GM12891 (cell line): Measurements from ENCODE around the gene AGT. TPM values are rescaled to one million over a fixed set of nuclear protein-coding genes. Genes with fewer than 3 reads are reported as not detected.

Source experiments
- DNase-seq: peaks from one replicate; pipeline ENCODE4 v3.0.0; 2011; ENCODE audit warnings: low spot score; ENCODE audit not compliant: insufficient read length
- FAIRE-seq: peaks from 2 replicates; lab custom pipeline; 2011; peaks lifted over from hg19 to GRCh38; lab: Jason Lieb, UNC
- PAX5 ChIP-seq: IDR thresholded peaks from 2 replicates; pipeline ENCODE4 v1.6.1; 2011; ENCODE audit warnings: low read length, moderate library complexity, mild to moderate bottlenecking; ENCODE audit not compliant: insufficient read depth, severe bottlenecking
- POLR2A ChIP-seq: IDR thresholded peaks from 2 replicates; pipeline ENCODE4 v1.6.1; 2011; ENCODE audit warnings: low read depth, low read length, control low read depth
- POLR2AphosphoS5 ChIP-seq: IDR thresholded peaks from 2 replicates; pipeline ENCODE4 v1.6.1; 2011; ENCODE audit warnings: low read depth, low read length, control low read depth
- POU2F2 ChIP-seq: IDR thresholded peaks from 2 replicates; pipeline ENCODE4 v1.6.1; 2011; ENCODE audit warnings: low read depth, mild to moderate bottlenecking, control low read depth, low read length, moderate library complexity
- SPI1 ChIP-seq: IDR thresholded peaks from 2 replicates; pipeline ENCODE4 v1.6.1; 2011; ENCODE audit warnings: low read depth, low read length, control low read depth
- TAF1 ChIP-seq: IDR thresholded peaks from 2 replicates; pipeline ENCODE4 v1.6.1; 2011; ENCODE audit warnings: low read depth, low read length, control low read depth
- polyA plus RNA-seq: library from polyadenylated mRNA; unstranded; fragments of >200 nt; gene quantifications from one replicate; pipeline ENCODE4 v1.2.1, GENCODE V29; 2012; ENCODE audit warnings: low read depth, missing spikeins, inconsistent platforms; ENCODE audit not compliant: missing spikeins

The AGT gene
- not detected for polyA plus RNA-seq

DNA sequence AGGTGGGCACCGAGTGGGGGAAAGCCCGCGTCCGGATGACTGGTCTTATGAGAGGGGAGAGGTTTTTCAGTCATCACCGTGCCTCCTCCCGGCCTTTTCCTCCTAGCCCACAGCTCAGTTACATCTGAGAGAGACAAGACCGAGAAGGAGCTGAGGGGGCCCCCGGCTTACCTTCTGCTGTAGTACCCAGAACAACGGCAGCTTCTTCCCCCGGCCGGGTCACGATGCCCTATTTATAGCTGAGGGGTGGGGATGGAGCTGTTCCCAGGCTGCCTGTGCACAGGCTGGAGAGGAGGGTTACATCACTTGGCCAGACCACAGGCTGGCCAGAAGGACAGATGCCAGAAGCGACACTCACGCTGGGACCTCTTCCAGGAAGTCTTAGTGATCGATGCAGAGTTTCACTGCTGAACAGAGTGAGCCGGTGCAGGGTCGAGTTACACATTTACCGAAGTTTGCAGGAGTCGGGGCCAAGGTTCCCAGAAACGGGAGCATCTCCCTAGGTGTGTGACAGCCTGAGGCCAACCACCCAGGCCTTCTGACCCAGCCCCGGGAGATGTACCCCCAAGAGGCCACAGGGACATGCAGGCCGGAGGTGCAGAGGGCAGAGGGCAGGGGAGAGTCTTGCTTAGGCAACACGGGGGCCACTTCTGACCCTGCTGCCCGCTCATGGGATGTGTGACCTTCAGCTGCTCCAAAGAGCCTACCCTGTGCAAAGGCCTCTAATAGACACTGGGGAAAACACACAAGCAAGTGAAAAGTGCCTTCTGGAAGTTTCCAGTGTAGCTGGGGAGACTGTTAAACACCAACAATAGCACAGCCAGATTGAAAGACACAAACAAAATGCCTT is at the start of gene AGT:
Gene AGT (minus strand): TSS at position 208 of the 850 bp plus-strand sequence. CDS start 3,299 bp downstream, outside the sequence.
- FAIRE-seq (no peak), DNase-seq (no peak)
- no peak for TF ChIP-seq POLR2AphosphoS5
- no peak for TF ChIP-seq POLR2A
- no peak for TF ChIP-seq TAF1
- no peak for TF ChIP-seq POU2F2
- TF ChIP-seq SPI1: no peak
- no peak for TF ChIP-seq PAX5

DNA sequence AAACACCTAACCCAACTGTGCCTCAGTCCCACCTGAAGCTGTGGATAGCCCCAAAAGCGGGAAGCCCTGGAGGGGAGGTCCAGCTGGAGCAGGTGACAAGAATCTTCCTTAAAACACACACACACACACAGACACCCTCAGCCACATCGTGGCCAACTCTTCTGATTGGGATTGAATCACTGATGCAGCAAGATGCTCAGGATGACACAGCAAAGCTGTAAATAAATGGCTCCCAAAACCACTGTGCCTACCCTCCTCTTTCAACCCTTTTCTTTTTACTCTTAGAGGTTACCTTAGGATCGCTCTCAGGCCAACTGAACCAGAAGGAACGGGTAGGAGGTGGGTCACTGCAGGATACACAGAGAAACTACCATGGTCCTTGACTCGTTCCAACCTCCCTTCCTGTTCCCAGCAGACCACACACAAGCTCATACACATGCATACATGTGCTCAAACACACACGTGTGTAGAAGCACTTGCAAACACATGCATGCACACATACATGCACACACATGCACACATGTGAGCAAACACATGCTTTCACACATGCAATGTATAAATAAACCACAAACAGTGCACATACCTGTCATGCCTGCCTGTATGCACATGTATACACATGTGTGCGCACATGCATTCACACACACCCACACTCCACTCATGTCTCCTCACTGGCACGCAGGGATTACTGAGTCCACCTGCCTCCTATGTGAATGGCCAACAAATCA is 47.7 kb upstream of the AGT start:
- FAIRE-seq (no peak), DNase-seq (no peak)
- no peak for TF ChIP-seq TAF1
- no peak for TF ChIP-seq POU2F2
- no peak for TF ChIP-seq POLR2AphosphoS5
- TF ChIP-seq PAX5: no peak
- TF ChIP-seq POLR2A: no peak
- TF ChIP-seq SPI1: no peak

DNA sequence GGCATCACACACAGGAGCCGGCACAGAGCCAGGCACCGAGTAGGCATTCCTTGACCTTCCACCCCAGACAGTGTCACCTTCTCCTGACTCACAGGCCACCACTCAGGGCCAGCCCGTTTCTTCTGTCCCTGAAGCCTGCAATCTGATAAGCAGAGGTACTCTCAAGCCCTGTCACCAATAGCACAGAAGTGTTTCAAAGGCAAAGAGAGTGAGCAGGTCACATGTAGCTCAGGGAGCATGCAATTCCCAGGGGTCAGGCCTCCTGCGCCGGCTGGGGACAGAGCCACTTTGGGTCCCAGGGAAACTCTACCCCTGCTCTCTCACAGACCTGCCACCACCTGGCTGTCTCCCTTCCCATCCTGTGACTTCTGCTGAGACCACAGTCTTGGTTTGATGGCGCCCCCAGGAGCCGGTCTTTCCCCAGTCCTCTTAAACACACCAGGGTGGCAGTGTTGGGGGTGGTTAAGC is 46.5 kb upstream of the AGT start:
- FAIRE-seq (no peak), DNase-seq (no peak)
- TF ChIP-seq POU2F2 (no peak), TAF1 (no peak), POLR2A (no peak), POLR2AphosphoS5 (no peak), PAX5 (no peak), SPI1 (no peak)

DNA sequence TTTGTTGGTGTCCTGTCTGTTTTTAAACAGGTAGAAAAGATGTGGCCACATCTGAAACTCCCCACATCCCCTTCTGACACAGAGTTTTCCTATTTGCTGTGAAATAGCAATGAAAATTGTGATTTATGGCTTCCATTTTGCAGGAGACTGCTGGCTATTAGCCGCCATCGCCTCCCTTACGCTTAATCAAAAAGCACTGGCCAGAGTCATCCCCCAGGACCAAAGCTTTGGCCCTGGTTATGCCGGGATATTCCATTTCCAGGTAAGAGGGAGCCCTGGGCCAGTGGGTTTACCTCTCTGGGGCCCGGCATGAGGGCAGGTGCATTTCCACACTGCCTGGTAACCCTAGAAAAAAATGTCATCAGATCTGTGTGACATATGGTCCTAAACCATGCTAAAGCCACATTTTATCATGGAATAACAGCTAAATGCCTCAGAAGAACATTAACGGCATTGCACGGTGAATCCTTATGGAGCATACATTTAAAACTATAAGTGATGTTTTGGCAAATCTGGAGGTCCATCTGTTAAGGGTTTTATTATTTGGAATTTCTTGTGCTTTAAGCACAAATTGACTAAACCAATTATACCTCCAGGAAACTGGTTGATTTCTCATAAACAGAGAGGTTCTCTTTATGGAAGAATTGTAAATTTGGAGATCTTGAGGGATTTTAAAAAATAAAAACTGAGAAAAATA is 45.6 kb upstream of the AGT start:
- FAIRE-seq (no peak), DNase-seq (no peak)
- peak; percentile 50 for TF ChIP-seq SPI1
- TF ChIP-seq POU2F2: no peak
- TF ChIP-seq PAX5: no peak
- no peak for TF ChIP-seq POLR2AphosphoS5
- no peak for TF ChIP-seq TAF1

DNA sequence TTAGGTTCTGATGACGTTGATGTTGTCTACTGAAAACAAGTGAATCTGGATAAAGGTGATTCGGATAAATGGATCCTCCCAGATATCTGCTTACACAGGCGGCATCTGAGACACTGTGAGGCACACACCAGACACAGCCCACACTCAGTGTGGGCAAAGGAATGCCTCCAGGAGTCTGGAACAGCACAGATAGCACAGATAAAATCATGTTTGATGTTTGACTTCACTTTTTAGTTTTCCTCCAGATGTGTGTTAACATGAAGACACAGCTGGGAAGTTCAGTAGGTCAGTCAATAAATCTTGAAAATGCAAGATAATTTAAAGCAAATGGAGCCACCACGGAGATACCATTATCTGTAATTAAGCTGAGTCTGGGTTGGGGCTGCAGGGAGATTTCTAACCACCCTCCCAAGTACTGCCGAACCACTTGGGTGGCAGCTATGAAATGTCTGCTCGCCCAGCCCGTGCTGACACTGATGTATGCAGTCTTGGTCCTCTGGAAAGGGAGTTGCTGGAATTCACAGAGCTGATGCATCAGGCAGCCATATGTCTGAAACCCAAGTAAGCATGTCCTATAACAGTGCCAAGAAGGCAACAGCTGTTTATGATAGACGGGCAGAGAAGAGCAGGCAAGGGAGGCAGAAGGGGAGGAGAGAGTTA is 44.9 kb upstream of the AGT start:
- TF ChIP-seq POLR2AphosphoS5 (no peak), PAX5 (no peak), SPI1 (no peak), TAF1 (no peak), POLR2A (no peak), POU2F2 (no peak)
- FAIRE-seq (no peak), DNase-seq (no peak)

DNA sequence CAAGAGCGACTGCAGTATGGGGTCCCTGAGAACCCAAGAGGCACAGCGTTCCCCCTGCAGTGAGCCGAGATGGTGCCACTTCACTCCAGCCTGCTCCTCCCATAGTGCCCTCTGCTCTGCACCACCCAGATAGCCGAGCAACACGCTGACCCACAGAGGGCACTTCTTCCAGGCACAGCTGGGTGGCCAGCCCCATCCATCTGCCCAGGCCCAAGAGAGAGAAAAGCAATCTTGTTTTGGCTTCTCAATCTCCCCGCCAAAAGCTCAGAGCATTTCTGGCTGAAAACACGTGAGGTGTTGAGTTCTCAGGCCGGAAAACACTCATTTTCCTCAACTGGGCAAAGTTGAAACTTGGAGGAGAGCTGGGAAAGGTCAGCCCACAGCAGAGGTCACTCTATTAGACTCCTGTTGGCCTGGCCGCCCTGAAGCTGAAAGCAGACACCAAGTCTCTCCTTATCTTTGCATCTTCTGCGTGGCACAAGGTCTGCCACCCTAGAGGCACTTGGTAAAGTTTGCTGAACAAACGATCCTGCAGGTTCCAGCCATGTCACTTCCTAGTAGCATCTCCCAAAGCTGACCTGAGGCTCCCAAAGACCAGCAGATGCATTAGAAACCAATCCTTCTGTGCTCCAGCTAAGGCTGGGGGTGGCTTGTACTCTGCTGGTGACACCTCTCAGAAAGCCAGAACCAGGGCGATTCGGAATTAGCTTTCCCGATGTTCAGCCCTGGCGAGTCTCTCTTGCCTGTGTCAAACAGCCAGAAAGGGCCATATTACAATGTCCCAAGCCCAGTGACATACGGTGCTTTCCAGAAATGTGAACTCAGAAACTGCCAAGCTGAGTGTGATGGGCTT is 44.2 kb upstream of the AGT start:
- FAIRE-seq (no peak), DNase-seq (no peak)
- TF ChIP-seq POLR2A (no peak), POU2F2 (no peak), PAX5 (no peak), POLR2AphosphoS5 (no peak), SPI1 (no peak), TAF1 (no peak)

DNA sequence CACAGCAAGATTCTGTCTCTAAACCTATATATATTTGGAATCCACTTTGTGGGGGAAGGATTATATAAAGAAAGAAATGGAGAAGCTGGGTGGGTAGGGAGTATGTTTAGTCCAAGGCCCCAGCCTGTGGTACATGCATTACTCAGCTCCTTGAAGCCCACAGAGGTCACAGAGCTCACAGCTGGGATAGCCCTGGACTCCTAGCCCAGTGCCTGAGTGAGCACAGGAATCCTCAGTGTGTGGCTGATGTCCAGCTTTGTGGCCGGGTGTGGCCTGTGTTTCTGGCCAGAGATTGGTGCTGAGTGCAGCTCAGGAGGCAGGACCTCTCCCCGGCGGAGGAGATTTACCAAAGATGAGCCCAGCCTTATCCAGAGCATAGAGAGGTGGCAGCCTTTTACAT is 40.9 kb upstream of the AGT start:
- TF ChIP-seq POLR2AphosphoS5 (no peak), TAF1 (no peak), SPI1 (no peak), POLR2A (no peak), PAX5 (no peak), POU2F2 (no peak)
- FAIRE-seq: no peak
- no peak for DNase-seq
